NOMO-1 (cell line): ENCODE data around the gene SPEG.
"Not testable (repeated sequence)": the region's sequence is repeated elsewhere in the genome, so short reads cannot be mapped to it uniquely, and the experiment has no call there.

ENCODE experiments used
- DNase-seq, 2 experiments: peaks; one replicate each; lab custom pipeline; 2025; ENCODE audit not compliant: unreplicated experiment in 2 of 2; lab: John Stamatoyannopoulos, UW

The SPEG gene

DNA sequence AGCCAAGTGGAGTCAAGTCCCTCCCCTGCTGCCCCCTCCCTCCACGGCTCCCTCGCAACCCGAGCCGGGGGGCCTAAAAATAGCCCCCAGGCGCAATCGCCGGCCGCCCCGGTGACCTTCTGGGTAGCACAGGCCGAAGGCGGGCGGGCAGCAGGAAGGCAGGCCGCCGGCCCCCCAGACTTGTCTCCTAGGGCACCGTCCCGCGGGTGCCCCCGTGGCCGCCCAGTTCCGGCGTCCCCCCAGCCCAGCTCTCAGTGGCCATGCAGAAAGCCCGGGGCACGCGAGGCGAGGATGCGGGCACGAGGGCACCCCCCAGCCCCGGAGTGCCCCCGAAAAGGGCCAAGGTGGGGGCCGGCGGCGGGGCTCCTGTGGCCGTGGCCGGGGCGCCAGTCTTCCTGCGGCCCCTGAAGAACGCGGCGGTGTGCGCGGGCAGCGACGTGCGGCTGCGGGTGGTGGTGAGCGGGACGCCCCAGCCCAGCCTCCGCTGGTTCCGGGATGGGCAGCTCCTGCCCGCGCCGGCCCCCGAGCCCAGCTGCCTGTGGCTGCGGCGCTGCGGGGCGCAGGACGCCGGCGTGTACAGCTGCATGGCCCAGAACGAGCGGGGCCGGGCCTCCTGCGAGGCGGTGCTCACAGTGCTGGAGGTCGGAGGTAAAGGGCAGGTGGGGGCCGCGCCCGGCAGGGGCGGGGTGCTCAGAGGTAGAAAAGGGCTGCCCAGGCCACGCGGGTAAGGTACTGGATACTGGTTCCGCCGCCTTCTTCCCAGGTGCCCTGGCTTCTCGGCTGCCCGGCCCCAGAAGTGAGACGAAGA is at the start of gene SPEG:
Gene SPEG, plus strand, starts transcription at position 126 of the 808 bp plus-strand sequence. Its CDS starts 135 bp downstream, at position 261.
- no peak for DNase-seq

DNA sequence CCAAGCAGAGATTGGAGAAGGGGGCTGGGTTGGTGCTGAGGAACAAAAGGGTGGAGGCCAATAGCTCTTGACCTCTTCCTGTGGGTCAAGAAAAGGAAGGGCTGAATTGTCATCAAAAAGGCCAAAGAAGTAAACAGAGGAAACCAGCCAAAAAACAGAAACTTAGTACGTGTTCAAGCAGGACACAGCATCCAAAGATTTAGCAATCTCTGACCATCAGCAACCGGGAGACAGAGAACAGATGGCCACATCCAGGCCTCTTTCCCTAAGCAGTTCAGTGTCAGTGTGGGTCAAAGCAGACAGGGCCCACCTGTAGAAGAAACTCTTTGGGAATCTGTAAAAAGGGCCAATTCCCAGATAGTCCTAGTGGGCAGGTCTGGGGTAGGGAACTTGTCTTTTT is 49.8 kb upstream of the SPEG start:
- no peak for DNase-seq

DNA sequence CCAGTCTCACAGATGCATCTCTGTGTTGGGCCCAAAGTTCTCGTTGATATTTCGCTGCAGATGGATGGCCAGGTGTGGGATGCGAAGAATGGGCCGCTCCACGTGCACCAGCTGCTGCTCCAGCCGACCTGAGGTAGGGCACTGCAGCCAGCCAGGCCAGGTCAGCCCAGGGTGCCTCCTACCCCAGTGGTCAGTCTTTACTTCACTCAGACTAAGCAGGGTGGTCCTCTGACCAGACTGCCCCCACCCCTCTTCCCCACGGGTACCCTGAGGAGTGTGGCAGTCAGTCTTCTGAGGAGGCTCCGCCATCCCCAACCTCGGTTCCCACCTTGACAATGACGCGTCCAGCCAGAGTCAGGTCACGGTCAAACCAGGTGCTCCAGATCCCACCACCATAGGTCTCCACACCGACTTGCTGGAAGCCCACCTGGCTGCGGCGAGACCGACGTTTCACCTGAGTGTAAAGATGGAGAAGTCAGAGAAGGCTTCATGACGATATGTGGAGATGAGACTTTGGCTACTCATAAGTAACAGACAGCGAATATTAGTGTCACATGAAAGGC is 48.6 kb upstream of the SPEG start:
- DNase-seq: no peak

DNA sequence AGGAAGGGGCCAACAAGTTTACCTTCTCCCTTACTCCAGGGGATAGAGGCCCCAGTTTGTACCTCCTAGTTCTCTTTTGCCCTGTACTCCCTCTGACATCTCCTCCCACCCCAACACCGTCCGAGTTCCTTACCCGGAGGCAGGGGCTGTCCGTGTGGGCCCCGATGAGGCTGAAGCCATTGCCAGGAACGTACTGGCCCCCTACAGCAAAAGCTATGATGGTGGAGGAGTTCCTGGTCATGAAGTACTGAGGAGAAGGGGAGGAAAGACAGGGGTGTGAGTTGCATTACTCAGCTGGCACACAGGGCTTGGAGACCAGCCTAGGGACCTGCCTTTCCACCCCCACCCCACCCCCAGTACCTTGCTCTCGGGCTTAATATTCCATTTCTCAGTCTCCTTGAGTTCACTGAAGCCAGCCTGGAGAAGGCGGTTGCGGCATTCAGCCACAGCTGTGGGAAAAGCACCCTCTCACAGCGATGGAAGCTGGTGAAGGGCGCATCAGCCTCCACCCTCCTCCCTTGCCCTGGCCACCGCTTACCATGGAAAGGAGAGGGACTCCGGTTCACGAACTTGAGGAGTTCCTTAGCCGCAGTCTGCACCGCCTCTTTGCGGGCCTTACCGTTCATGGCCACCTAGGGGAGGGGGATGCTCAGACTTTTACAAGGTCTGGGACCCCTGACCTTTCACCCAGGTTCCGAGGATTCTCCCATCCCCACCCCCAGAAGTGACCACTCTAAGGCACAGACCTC is 47.9 kb upstream of the SPEG start:
- DNase-seq: no peak

DNA sequence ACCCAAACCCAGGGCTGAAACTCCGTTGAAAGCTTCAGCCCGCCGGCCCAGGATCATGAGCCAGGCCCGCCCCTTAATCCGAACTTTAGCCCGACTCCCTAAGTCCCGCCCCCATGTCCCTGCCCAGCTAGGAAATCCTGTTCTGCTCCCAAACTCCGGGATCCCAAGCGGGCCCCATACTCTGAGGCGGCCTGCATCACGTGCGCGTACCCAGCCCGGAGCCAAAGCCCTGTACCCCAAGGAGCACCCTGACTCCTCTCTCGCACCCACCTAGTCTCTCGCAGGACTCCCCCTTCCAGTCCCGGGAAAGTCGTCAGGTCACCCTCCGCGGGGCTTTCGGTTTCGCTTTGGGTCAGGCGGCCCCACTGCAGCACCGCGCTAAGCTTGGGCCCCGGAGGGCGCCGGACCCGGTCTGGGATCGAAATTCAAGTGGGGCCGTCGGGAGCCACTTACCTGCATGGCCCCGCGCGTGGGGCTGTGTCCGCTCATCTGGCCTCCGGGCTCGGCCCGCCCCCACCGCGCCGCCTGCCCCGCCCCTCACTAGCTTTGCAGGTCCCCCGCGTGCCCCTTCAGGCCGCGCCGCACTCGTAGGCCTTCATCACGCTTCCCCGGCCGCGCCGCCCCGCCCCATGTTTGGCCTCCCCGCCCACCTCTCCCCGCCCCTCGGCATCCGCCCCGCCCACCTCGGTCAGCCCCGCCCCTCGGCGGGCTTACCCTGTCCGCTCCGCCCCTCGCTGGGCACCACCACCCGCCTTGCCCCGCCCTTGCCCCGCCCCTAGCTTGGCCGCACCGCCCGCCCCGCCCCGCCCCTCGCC is 47.1 kb upstream of the SPEG start, which contains the start of gene DNPEP:
Gene DNPEP, minus strand, starts transcription at position 607 of the 815 bp plus-strand sequence. Its CDS starts 118 bp downstream, at position 489.
- DNase-seq: peak; percentile 90 to 92

DNA sequence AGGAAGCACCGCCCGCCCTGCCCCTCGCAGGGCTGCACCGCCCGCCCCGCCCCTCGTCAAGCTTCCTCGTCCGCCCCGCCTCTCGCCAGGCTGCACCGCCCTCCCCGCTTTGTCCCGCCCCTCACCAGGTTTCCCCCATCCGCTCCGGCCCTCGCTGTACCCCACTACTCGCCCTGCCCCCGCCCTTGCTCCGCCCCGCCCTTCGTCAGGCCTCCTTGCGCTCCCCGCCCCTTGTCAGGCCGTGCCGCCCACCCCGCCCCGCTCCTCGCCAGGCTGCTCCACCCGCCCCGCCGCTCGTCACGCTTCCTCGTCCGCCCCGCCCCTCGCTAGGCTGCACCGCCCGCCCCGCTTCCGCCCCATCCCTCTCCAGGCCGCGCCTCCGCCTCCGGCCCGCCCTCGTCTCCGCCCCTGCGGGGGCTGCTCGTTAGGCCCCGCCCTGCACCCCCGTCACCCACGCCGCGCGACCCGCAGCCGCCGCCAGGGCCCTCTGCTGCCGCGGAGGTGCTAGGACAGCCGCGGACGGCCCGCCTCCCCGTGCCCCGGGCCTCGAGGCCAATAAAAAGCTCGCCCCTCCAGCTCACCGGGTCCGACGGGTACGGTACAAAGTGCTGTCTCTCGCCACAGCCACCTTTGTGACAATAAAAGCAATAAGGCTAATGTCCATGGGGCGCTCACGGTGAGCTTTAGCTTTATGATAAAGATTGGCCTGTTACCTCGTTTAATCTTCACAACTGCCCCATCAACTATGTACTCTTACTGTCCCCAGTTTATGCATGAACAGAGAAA is 46.3 kb upstream of the SPEG start:
- peak; percentile 94 to 97 for DNase-seq

DNA sequence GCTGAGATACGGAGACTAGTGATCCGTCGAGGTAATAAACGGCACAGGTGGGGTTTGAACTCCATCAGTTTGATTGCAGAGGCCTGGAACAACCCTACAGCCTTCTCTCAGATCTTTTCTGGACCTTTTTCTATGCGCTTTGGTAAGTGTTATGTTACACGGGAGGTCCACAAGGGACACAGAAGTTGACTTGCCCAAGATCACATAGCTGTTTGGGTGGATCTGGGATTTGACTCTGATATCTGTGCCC is 45.8 kb upstream of the SPEG start:
- DNase-seq: no peak

DNA sequence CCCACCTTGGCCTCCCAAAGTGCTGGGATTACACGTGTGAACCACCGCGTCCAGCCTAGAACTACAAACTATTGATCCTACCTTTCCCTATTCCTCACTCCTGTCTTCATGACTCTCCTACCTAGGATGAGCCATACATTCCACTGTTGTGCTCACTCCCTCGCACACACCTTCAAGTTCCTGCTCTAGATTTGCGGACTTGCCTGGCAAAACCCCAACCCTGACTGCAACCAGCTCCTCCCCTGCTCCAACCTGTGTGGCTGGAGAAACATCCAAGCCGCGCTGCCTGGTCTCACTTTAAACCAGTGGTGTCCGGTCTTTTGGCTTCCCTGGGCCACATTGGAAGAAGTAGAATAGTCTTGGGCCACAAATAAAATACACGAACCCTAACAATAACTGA is 41.9 kb upstream of the SPEG start:
- DNase-seq: no peak

DNA sequence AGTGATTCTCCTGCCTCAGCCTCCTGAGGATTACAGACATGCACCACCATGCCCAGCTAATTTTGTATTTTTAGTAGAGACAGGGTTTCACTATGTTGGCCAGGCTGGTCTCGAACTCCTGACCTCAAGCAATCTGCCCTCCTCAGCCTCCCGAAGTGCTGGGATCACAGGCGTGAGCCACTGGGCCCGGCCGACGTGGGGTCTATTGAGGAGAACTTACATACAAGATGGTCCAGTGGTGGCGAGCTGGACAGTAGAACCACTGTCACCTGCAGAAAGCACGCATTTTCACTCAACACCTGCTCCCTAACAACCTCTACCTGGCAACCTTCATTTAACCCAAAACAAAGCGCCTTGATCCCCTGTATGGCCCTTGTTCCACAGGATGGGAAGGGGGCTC is 39.6 kb upstream of the SPEG start:
- not testable (repeated sequence) for DNase-seq

DNA sequence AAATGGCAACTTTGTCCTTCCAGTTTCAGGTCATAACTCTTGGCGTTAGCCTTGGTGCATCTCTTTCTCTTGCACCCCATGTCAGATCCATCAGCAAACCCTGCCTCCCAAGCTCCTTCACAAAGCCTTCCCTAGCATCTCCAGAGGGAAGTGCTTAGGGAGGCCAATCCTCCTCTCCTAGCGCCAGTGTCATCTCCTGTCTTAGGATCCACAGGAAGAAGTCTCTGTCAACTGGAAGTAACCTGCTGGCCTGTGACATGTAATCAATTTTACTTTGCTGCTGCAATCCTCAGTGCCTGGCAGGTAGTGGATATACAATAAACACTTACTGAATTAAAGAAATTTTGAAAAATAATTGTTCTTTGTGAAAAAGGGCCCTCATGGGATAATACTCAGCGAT is 39.0 kb upstream of the SPEG start:
- no peak for DNase-seq

DNA sequence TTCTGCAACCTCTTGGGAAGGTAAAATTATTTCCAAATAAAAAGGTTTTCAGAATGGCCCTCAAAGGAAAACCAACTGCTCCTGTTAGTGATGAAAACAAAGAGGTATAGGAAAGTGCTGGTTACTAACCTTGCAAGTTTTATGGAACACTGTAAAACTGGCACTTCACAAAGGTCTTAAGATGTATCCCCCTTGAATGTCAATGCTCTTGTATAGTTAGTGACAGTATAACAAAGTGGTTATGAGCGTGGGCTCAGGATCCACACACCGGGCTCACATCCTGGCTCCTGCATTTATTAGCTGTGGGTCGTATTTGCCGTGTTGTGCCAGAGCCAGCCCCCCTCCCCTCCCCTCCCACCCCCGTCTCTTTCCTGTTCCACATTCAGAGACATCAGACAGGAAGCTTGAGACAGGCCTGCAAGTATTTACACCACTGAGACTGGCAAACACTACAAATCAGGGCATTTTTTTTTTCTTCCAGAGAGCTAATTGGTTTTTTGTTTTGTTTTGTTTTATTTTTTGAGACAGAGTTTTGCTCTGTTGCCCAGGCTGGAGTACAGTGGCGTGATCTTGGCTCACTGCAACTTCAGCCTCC is 37.7 kb upstream of the SPEG start:
- peak in 1 of 2 experiments; percentile 54 for DNase-seq

DNA sequence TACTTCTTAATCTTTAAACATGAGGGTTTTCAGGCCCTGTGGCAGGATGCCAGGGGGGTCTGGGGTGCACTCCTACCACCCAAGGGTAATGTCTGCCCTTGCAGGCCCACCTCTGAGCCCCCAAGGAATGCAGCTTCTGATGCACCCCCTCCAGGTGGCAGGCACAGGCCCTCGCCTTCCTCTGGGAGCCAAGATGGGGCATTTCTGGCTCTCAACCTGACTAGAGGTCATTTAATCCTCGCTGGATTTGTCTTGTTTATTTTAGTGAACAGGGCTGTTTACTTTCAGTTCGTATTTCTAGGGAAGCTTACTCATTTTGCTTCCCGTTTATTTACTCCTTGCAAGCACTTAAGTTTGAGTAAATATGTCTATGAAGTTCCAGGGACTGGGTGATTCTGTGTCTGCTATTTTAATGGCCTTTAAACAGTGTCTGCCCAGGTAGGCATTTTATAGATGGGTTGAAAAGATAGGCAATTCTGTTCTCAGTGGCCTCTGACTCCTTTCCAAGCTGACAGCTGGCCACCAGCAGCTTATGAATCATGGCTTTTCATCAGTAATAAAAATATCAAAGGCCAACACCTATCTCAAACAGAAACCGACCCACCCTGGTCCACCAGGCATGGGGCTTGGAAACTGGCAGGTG is 35.8 kb upstream of the SPEG start:
- no peak for DNase-seq

DNA sequence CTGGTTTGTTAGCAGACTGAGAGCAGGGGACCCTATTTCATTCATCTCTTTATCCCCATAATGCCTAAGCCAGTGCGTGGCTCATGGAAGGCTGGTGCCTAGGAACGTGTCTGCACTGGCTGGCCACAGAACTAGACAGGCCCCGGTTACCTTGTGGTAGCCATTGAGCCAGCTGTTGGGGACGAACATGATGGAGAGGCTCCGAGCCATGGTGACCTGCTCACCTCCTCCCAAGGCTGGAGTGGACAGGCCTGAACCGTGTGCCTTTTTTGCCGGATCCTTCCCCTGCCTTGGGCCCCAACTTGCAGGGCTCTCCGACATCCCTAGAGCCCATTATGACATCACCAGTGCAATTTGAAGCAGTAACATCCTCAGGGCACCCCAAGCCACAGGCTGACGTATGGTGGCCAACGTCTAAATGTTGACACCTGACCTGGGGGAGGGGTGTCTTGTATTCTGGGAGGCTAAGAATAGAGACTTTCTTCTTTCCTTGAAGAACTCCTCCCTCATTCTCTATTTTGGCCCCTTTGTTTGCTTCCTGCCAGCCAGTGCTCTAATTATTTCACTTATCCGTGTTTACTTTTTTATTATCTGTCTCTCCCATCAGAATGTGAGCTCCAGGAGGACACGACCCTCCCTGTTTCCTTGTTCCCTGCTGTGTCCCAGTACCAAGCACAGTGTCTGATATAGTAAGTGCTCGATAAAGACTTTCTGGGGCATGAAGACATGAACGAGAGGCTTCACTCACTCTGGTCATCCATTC is 34.7 kb upstream of the SPEG start:
- DNase-seq: peak; percentile 47 to 60

DNA sequence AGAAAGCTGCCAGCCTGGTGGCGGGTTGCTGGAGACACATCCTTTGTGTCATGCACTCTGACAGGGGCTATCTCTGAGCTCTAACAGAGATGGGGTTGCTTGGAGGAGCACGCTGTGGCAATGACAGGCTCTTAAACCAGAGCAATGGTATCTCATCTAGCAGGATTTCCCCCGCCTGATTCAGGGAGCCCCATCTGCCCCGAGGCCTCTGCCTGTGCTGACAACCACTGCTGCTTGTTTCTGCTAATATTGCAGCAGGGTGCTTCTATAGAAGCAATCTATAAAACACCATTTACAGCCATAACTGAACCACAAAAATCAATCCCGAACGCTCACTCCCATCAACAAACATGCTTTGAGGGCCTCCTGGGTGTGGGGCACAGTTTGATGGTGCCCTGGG is 34.1 kb upstream of the SPEG start:
- DNase-seq: no peak

DNA sequence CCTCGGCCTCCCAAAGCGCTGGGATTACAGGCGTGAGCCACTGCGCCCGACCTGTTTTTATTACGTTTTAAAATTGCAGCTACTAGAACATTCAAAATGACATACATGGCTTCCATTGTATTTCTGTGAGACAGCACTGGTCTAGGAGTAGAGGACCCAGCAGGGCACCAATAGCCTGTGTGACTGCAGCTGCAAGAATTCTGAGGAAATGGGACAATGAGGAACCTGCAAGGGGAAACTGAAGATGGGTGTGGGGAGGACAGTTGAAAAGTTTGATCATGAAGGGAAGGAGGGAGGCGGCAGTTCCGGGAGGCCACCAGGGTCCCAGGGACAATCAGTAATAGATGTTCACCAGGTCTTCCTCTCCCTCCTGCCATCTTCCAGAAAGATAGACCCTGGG is 33.0 kb upstream of the SPEG start:
- DNase-seq: peak; percentile 26 to 72

DNA sequence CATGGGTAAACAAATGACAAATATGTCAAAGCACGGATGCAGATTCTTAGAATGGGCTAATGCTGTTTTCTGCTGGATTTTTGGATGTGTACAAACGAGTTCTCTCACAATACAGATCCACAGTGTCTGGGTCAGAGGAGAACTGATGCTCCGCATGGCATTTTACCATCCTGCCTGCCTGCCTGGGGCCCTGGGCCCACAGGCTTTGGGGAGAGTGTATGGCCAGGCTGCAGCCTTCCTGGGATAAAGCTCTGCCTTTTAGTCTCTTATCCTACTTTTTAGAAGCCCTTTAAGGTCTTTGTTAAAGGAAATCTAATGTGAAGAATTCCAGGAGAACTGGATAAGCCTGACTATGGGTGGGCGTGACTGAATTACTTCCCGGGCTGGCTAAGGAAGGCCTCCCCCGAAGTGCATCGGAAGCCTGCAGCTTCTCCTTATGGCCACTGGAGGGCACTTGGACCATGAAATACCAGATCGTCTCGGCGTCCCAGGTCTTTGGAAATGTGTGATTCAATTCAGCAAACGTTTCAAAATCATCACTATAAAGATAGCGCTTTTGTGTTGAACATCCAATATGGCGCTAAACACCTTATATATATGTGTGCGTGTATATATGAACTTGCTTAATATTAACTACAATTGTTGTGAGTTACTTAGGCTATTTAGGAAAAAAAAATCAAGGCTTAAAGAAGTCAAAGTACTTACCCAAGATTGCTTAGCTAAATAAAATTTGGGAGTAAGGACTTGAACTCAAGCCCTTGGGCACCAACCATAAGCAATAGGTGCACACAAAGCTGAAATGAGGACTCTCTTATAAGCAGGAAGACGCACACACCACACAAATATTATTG is 31.8 kb upstream of the SPEG start:
- peak; percentile 61 to 80 for DNase-seq

DNA sequence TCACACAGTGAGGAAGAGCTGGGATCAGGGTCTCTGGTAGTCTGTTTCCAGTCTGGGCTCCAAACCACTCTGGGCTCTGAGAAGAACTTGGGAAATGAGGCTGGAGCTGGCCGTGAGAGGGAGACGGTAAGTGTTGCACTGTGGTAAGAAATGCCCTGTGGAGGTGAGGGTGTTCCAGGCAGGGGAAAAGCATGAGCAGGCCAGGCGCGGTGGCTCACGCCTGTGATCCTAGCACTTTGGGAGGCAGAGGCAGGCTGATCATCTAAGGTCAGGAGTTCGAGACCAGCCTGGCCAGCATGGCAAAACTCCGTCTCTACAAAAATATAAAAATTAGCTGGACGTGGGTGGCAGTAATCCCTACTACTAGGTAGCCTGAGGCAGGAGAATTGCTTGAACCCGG is 30.8 kb upstream of the SPEG start:
- DNase-seq: no peak
